GM13977 (cell line): ENCODE results near the gene IGF2BP3.

Source experiments
- DNase-seq: peaks from one replicate; pipeline ENCODE4 v3.0.0; 2012; ENCODE audit warnings: low spot score
- CTCF ChIP-seq: IDR thresholded peaks from 2 replicates; pipeline ENCODE4 v1.5.1; 2012; ENCODE audit warnings: mild to moderate bottlenecking, control low read depth; ENCODE audit not compliant: insufficient read depth; ENCODE audit errors: extremely low read depth, missing control alignments
- in situ Hi-C: fragments of 300-500 bp; cut with MboI; formaldehyde crosslinking; loops from one replicate; pipeline ENCODE4 v1.12.0; 2022; ENCODE audit warnings: low sequenced_read_pairs, low pct_unique_long_range_greater_than_20kb, mixed read lengths, inconsistent platforms; ENCODE audit not compliant: unreplicated experiment

Gene IGF2BP3

DNA sequence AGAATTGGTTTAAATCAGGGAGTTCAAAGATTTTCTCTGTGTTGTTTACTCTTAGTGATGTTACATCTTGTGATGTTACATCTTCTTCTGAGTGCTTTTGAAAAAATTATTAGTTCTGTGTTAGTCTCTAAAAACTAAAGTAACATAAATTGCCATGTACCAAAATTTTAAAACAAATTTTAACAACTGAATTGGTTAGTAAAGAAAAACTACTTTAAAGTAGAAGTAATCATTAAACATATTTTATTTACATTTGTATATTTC, 5.2 kb upstream of the IGF2BP3 start:
- DNase-seq = no peak
- TF ChIP-seq CTCF = no peak
- in situ Hi-C loops = no loop called here

- TF ChIP-seq CTCF = no peak
- in situ Hi-C loops = no loop called here
- DNase-seq = no peak
Measured at GRCh38 chr7:23474829-23475575, 4.7 kb upstream of the IGF2BP3 start.

DNA sequence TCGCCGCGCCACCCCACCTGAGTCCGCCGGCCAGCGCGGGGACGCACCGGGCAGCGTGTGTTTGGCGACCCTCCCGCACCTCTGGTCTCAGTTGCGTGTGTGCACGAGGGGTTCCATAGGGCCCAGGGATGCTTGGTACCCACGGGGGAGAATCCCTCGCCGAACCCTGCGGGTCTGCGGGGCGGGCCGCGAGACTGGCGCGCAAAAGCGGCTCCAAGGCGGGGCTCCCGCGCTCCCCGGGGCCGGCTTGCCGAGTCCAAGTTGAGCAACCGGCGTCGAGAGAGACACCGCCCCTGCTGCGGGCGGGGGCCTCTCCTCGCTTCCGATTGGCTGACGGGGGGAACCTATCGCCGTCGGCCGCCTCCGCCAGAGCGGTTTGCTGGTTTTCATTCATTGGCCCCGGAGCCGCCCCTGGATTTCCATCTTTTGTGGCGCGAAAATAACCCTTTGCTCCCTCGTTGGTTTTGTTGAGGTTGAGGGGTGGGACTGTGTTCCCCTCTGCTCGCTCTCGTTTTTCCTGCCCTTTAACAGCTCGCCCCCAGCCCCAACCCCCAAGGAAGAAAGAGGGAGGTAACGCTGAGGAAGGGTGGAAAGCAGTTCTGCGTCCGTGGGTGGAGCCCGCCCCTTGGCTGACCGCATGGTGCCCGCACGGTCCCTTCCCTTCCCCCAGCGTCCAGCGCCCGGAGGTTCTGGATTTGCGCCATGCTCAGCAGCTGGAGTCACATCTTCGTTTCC, 4.0 kb upstream of the IGF2BP3 start:
- TF ChIP-seq CTCF = no peak
- peak; percentile 93 for DNase-seq
- in situ Hi-C loops = no loop called here

DNA sequence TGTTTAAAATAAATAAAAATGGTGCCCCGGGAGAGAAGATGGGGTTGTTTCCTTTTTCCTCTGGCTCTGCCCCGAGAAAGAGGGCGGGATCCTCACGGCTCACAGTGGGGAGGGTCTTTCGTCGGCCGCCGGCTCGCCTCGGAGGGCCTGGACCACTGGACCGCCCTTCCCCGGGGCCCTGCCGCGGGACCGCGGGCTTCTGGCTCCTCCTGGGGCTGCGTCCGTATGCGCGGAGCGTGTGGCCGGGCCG, 3.5 kb upstream of the IGF2BP3 start:
- TF ChIP-seq CTCF = no peak
- DNase-seq = no peak

DNA sequence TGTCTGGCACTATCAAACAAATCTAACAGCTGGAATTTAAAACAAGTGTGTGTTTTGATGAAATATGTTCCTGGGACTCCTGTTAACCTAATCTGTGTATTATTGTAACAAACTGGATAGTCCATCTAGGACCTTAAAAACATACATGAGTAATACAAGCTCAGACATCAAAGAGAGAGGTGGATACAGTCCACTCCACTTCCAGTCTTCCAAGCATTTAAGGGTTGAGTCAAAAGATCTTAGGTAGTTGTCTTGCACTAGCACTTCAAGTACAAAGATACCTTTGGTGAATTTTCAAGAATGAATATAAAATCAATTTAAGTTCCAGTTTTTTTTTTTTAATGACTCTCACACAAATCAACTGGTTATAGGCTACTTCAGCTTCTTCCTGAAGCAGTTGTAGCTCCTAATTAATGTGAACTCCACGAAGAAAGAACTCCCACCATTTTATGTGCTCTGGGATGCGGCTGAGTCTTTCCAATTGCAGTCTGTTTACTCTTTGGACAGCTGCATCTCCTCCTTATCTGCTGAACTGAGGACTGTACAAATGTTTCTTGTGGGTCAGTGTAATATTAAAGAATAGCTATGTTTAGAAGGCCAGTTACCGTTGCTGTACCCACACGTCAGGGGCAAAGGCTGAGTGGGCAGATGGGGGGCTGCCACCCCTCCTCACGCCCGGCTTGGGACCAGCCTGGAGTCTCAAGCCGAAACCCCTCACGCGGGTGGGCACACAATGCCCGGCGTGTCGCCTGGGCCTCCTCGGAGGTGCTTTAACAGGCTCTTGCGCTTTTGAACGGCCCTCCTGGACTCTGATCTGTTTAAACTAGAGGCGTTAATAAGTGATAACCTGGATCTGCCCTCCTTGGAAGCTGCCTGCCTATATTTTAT, 2.9 kb upstream of the IGF2BP3 start:
- in situ Hi-C loops = no loop called here
- TF ChIP-seq CTCF = no peak
- DNase-seq = no peak

More for the DNA sequence above, 3.5 kb upstream of the IGF2BP3 start:
- in situ Hi-C loops = no loop called here

GRCh38 chr7:23472556-23472955, 2.3 kb upstream of the IGF2BP3 start:
- TF ChIP-seq CTCF = no peak
- in situ Hi-C loops = no loop called here
- no peak for DNase-seq
